ENCODE data around the gene AFMID.
"Not testable (repeated sequence)": the region's sequence is repeated elsewhere in the genome, so short reads cannot be mapped to it uniquely, and the experiment has no call there.

Gene AFMID

DNA sequence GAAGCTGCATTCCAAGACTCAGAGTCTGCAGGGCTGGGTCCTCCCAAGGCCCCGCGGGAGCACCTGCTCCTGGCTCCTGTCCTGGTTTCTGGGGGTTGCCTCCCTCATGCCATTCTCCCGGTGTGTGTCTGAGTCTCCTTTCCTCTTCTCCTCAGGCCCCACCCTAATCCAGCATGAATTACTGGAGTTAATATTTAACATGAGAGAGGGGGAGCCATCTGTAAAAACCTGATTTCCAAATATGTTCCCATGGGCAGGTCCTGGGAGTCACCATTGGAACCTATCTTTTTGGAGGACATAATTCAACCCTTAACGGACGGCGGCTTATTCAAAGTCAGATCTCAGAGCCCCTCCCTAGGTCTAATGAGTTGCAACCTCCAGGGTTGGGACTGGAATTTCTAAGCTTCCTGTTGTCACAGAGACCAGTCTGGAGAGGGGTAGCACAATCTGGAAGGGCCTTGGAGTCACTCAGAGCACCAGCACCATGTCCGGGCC lies 35.6 kb upstream of the AFMID start:
- in situ Hi-C loops (cut with HindIII; ENCODE audit: low sequenced_read_pairs) = loop anchor here (5.0 kb wide), 1 partner anchor 39 kb away; no protein-coding TSS in a partner anchor

DNA sequence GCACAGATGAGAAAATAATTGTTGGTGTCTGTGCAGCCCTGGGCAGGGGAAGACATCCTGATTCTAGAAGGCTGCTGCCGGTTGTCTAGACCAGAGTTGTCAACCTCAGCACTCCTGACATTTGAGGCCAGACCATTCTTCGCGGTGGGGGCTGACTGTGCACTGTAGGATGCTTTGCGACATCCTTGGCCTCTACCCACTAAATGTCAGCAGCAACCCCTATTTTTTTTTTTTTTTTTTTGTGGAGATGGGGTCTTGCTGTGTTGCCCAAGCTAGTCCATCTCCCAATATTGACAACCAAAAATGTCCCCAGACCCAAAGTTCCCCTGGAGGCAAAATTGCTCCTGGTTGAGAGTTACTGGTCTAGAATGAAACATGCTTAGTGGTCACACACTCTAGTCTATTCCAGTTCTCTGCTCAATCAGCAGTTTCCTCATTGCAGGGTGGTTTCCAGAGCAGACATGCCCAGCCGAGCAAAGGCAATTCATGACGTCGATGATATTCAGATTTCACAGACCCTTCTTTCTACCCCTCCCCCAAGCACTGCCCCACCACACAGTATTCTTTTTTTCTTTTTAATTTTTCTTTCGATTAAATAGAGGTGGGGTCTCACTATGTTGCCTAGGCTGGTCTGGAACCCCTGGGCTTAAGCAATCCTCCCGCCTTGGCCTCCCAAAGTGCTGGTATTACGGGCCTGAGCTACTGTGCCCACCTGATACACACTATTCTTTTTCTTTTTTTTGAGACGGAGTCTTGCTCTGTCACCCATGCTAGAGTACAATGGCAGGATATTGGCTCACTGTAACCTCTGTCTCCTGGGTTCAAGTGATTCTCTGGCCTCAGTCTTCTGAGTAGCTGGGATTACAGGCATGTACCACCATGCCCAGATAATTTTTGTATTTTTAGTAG lies 32.0 kb upstream of the AFMID start:
- in situ Hi-C loops (cut with HindIII; ENCODE audit: low sequenced_read_pairs) = loop anchor here (5.0 kb wide), 1 partner anchor 43 kb away; no protein-coding TSS in a partner anchor

DNA sequence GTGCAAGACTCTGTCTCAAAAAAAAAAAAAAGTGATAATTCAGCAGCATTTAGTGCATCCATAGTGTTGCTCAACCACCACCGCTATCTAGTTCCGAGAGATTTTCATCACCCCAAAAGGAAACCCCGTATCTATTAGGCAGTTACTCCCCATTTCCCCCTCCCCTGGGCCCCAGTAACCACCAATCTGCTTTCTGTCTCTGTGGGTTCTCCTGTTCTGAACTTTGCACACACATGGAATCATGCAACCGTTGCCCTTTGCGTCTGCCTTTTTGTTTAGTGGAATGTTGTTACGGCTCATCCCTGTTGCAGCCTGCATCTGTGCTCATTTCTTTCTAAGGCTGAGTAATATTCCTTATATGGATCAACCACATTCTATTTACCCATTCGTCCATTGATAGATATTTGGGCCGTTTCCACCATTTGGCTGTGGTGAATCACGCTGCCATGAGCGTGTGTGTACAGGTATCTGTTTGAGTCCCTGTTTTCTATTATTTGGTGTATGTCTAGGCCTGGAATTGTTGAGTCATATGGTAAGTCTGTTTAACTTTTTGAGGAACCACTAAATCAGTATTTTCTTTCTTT lies 27.5 kb upstream of the AFMID start:
- in situ Hi-C loops (cut with HindIII; ENCODE audit: low sequenced_read_pairs) = no loop called here

DNA sequence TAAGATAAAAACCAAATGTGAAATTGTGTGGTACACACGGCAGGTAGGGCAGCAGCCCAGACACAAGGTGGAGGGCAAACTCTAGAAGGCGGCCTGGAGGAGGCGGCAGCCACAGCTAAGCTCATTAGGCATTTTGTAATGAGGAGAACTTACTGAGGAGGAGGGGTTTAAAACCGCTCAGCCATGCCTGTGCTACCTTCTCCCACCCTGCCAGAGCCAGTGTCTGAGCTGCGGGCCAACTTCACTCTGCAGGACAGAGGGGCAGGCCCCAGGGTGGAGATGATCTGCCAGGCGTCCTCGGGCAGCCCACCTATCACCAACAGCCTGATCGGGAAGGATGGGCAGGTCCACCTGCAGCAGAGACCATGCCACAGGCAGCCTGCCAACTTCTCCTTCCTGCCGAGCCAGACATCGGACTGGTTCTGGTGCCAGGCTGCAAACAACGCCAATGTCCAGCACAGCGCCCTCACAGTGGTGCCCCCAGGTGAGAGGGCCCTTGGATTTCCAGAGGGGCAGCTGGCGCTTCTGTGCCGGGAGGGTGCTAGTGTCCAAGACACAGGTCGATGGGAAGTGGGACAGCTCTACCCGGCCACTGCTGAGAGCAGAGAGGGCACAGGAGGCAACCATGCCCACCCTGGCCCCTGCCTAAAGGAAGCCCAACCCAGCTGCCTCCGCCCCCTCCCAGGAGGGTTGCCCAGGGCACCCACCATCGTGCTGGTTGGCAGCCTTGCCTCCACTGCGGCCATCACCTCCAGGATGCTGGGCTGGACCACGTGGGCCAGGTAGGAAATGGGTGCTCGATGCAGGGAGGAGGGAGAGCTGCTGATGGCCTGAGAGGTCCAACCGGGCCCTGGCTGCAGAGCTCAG lies 23.0 kb upstream of the AFMID start:
- in situ Hi-C loops (cut with HindIII; ENCODE audit: low sequenced_read_pairs) = no loop called here

DNA sequence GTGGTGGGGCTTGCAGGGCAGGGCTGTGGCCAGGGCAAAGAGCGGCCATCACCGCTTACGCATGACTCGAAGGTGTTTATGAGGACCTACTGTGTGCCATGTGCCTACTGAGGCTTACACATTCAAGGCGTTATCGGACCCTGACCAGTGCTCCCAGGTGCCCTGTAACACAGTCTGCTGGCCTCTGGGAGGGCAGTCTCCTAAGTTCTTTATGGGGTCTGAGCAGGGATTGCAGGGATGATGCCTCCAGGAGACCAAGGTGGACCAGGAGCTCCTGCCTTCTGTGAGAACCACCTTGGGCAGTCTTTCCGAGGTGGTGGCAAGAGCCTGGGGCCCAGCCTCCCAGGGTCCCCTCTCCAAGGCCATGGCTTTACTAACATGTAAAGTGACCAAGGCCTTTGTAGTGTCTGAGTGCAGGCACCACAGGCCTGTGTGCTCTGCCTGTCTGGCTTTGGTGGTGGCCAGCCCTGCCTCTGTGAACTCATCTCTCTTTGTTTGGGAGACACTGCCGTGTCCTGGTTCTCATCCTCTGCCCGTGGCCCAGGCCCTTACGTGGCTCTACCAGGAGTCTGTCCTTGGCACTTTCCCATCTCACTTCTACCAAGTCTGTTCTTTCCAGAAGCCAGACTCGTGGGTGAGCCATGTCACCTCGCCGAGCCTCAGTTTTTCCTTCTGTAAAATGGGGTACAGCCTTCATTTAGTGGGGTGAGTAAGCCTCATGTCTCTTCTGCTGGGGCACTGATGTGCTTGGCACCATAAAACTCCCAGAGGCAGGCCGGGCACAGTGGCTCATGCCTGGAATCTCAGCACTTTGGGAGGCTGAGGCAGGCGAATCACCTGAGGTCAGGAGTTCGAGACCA lies 22.2 kb upstream of the AFMID start:
- in situ Hi-C loops (cut with HindIII; ENCODE audit: low sequenced_read_pairs) = no loop called here

DNA sequence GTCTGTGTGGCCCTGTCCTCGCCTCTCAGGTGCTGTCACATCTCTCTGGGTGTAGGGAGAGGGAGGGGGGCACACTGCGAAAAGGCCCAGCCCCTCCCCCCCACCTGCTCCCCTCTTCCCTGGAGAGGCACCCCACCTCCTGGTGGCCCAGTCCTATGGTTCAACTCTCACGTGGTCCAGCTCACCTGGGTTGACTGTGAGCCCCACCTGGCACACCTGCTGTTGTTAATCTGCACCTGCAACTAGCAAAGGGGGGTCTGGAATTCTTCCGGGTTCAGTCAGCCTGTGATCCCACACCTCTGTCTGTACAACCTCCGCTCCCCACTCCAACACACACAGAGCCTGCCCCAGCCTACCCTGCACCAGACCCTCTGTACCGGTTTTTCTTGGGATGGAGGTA lies 20.7 kb upstream of the AFMID start:
- in situ Hi-C loops (cut with HindIII; ENCODE audit: low sequenced_read_pairs) = no loop called here

DNA sequence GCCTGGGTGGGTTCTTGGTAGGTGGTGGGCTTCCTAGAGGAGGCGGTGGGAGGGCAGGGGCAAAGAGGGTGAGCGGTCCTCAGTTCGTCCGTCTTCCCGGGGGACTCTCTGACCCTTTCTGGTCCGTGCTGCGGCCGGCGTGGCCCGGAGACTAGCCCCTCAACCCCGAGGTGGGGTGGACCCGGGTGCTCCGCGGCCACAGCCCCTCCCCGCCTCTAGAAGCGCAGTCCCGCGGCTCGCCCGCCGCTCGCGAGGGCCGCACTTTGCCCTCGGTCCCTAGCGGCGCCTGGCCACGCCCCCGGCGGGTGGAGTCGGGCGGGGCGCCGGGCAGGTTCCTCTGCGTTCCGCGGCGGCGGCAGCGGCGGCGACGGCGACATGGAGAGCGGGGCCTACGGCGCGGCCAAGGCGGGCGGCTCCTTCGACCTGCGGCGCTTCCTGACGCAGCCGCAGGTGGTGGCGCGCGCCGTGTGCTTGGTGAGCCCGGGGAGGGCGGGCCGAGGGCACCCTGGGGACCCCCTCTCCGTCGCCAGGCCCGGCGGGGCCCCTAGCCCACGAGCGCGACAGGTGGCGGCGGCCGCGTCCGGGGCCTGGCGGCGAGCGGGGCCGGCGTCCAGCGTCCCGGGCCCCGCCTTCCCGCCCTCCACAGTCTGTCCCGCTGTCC lies 18.8 kb upstream of the AFMID start, which contains the start of gene SYNGR2:
TSS of gene SYNGR2 (plus strand) at position 340 of the 661 bp plus-strand sequence. CDS start at position 376, 36 bp downstream.
- in situ Hi-C loops (cut with HindIII; ENCODE audit: low sequenced_read_pairs) = no loop called here

DNA sequence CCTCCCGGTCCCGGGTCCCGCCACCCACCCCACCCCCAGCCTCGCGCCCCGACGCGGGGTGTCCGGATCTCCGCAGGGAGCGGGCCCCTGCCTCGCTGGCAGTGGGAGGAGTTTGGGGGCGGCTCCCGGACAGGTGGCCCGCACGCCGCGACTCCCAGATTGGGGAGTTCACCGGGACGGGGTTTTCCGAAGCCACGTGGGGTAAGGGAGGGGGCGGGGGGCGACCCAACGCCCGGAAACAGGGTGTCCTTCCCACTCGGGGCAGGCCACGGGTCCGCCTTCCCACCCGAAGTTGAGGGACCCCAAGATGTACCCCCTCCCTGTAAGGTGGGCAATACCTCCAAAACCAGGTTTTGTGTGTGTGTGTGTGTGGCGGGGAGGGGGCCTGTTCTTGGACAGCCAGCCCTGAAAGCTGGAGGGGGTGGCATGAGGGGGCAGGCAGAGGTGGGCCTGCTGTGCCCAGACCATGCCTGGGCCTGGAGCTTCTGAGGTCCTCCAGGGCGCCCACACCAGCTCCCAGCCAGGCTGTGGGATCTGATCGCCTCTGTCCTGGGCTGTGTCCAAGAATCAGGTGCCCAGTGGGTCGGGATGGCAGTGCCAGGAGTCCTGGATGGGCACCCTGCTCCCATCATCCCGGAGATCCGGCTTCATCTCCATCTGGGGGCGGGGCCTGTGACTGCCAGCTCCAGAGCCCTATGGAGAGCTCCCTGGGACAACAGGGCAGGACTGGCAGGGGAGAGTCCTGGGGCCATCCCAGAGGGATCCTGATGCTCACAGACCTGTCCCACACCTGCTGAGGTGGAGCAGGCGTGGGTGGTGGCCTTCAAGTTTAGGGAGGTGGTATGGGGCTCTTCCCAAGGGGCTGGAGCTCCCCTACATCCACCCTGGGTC lies 18.0 kb upstream of the AFMID start:
- in situ Hi-C loops (cut with HindIII; ENCODE audit: low sequenced_read_pairs) = no loop called here

DNA sequence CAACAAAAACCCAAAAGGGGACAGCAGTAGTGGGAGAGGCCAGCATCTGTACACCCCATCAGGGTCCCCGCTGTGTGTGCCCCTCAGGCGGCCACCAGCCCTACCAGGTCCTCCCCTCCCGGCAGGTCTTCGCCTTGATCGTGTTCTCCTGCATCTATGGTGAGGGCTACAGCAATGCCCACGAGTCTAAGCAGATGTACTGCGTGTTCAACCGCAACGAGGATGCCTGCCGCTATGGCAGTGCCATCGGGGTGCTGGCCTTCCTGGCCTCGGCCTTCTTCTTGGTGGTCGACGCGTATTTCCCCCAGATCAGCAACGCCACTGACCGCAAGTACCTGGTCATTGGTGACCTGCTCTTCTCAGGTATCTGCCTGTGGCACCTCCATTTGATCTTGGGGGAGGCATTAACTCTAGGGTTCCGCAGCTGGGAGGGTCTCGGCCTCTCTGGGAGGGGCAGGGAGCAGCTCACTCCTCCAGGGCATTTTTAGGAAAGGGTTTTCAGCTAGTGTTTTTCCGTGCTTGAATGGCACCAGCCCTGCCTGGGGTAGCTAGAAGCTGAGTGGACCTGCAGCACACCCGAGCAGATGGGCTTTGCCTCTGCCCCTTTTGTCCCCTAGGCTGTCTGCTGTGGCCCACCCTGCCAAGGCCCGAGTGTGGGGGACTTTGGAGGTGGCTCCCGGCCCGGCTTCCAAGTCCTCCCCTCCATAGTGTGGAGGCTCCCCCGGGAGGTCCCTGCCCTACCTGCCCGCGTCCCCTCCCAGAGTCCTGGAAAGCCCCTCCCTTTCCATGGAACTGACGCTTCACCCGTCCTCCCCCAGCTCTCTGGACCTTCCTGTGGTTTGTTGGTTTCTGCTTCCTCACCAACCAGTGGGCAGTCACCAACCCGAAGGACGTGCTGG lies 16.2 kb upstream of the AFMID start:
- in situ Hi-C loops (cut with HindIII; ENCODE audit: low sequenced_read_pairs) = no loop called here

DNA sequence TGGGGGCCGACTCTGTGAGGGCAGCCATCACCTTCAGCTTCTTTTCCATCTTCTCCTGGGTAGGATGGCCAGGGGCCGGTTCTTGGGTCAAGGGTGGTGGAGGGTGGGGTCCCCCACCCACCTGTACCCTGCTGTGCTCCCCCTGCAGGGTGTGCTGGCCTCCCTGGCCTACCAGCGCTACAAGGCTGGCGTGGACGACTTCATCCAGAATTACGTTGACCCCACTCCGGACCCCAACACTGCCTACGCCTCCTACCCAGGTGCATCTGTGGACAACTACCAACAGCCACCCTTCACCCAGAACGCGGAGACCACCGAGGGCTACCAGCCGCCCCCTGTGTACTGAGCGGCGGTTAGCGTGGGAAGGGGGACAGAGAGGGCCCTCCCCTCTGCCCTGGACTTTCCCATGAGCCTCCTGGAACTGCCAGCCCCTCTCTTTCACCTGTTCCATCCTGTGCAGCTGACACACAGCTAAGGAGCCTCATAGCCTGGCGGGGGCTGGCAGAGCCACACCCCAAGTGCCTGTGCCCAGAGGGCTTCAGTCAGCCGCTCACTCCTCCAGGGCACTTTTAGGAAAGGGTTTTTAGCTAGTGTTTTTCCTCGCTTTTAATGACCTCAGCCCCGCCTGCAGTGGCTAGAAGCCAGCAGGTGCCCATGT lies 15.4 kb upstream of the AFMID start:
- in situ Hi-C loops (cut with HindIII; ENCODE audit: low sequenced_read_pairs) = not testable (repeated sequence)

DNA sequence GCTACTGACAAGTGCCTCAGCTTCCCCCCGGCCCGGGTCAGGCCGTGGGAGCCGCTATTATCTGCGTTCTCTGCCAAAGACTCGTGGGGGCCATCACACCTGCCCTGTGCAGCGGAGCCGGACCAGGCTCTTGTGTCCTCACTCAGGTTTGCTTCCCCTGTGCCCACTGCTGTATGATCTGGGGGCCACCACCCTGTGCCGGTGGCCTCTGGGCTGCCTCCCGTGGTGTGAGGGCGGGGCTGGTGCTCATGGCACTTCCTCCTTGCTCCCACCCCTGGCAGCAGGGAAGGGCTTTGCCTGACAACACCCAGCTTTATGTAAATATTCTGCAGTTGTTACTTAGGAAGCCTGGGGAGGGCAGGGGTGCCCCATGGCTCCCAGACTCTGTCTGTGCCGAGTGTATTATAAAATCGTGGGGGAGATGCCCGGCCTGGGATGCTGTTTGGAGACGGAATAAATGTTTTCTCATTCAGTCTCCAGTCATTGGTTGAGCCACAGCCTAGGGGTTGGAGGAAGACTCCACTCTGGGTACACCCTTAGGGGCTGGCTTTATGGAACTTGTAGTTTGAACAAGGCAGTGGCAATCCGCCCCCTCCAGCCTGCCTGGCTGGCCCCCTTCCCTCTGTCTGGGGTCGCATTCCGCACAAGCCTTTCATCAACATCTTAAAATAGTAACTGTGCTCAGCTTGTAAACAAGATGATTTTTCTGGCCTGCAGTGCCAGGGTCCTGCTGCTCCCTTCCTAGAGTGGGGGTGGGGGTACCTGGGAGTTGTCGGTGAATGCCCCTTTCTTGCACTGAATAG lies 14.7 kb upstream of the AFMID start:
- in situ Hi-C loops (cut with HindIII; ENCODE audit: low sequenced_read_pairs) = no loop called here

DNA sequence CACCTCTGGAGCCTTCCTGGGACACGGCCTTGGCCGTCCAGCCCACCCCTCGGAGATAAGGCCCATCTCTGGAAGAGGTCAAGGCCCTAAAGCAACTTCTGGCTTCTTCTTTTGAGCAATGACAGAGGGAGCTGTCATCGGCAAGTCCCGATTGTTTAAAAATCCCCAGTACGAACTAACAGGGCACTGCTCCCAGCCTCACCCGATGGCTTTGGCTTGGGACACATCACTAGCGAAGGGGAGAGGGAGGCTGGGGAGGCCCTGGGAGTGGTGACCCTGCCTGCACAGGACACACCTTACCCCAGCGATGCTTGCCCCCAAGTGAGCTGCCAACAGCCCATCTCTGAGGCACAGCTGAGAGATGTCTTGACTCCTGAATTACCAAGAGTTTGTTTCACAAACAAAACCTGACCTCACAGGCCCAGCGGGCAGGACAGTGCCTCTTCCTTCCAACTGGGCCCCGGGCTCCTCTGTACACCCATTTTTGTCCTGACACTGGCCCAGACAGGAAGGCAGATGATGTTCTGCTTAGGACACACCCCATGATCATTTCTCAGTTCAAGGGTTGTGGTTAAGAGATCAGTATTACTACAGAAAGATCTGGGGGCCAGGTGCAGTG lies 14.0 kb upstream of the AFMID start:
- in situ Hi-C loops (cut with HindIII; ENCODE audit: low sequenced_read_pairs) = no loop called here

DNA sequence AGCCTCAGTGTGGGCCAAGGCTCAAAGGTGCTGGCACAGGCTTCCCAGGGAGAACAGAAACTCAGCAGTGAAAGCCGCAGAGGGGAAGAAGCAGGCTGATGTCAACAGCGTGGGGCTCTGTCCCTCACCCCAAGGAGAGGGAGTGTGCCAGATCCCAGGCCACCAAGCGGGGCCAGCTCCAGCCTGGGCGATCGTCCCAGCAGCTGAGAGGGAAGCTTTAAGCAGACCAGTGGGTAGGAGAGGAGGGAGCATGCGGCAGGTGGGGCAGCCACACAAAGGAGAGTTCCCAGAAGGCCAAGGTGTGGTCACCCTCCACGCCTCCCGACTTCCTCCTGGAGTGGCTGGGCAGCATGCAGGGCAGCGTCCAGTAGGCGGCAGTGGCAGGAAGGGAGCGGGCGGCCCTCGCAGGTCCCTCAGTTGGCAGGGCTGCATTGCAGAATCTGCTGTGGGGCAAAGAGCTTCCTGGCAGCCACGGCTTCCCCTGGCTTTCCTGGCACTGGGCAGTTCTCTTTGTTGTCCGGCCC lies 12.8 kb upstream of the AFMID start:
- in situ Hi-C loops (cut with HindIII; ENCODE audit: low sequenced_read_pairs) = no loop called here

DNA sequence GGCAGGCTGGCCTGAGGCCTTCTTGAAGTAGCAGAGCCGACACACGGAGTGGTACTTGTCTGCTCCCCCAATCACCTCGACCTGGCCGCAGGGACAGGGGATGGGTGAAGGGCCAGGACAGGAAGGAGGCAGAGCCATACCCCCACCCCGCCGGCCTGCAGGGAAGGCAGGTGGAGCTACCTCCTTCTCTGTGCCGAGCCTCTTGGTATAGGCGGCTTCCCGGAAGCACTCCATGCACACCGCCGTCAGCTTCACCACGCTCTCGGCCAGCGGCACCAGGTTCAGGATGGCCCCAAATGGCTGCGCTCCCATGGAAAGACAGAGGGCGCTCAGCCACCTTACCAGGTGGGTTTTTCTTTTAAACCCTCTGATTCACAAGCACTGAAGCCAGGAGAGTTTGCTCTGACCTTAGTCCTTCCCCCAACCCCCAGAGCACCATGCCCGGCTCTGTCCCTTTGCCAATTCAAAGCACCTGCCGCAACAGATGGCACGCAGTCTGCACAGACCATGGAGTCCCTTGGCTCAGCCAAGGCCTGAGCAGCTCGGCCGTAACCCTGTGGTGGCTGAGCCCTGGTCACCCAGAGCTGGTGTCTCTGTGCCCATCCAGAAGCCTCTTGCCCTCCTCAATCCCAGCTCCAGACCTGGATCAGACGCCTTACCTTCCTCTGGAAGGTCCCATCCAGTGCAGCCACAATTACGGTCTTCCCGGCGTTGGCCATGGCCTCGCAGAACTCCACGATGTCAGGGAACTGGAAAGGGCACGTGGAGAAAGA lies 12.1 kb upstream of the AFMID start:
- in situ Hi-C loops (cut with HindIII; ENCODE audit: low sequenced_read_pairs) = loop anchor here (5.0 kb wide), 1 partner anchor 52 kb away; no protein-coding TSS in a partner anchor

DNA sequence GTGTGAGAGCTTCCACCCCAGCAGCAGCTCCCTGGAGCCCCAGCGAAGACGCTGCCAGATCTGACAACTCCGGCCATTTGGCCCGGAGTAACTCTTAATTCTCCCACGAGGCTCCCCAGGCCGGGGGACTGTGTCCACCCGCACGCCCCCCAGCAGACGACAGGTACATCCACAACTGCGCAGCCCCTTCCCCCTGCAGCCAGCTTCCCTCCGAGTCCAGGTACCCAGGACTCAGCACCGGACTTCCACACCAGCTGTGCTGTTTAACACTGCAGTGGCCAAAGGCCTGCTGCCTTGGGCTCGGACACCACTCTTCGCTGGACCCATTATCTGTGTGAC lies 11.6 kb upstream of the AFMID start:
- in situ Hi-C loops (cut with HindIII; ENCODE audit: low sequenced_read_pairs) = loop anchor here (5.0 kb wide), 1 partner anchor 52 kb away; no protein-coding TSS in a partner anchor

Data from endothelial cell of hepatic sinusoid (primary cell).